Measurements from ENCODE around the gene SMURF1. TPM values are rescaled to one million over a fixed set of nuclear protein-coding genes. Genes with fewer than 3 reads are reported as not detected.

Gene SMURF1
- total RNA-seq, 4 donors from 2014 or later: 16.4 to 36.2 (median 24.6) TPM

- Histone ChIP-seq H3K4me3 (no peak overlapping the region), H3K9me3 (no peaks in the 10 kb centered on the region), H3K4me1 (no peaks in the 10 kb centered on the region), H3K36me3 (peaks cover 32 to 100% (median 46%) of the 10 kb centered on the region in 3 donors), H3K27ac (no peak overlapping the region), H3K27me3 (no peaks in the 10 kb centered on the region)
- 81 to 92% methylated on average over 6 to 8 of the region's 8 CpGs for WGBS, 2 donors
- TF ChIP-seq POLR2A (IDR thresholded peaks at IDR 0.05): no peak
- TF ChIP-seq, protein P1, sequence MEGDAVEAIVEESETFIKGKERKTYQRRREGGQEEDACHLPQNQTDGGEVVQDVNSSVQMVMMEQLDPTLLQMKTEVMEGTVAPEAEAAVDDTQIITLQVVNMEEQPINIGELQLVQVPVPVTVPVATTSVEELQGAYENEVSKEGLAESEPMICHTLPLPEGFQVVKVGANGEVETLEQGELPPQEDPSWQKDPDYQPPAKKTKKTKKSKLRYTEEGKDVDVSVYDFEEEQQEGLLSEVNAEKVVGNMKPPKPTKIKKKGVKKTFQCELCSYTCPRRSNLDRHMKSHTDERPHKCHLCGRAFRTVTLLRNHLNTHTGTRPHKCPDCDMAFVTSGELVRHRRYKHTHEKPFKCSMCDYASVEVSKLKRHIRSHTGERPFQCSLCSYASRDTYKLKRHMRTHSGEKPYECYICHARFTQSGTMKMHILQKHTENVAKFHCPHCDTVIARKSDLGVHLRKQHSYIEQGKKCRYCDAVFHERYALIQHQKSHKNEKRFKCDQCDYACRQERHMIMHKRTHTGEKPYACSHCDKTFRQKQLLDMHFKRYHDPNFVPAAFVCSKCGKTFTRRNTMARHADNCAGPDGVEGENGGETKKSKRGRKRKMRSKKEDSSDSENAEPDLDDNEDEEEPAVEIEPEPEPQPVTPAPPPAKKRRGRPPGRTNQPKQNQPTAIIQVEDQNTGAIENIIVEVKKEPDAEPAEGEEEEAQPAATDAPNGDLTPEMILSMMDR (IDR thresholded peaks at IDR 0.05): no peak
- intact Hi-C loops (cut with DNase I): no loop called here
- DNase-seq: no peak
Measured at GRCh38 chr7:99004216-99004615, 139.7 kb downstream of the SMURF1 start.

DNA sequence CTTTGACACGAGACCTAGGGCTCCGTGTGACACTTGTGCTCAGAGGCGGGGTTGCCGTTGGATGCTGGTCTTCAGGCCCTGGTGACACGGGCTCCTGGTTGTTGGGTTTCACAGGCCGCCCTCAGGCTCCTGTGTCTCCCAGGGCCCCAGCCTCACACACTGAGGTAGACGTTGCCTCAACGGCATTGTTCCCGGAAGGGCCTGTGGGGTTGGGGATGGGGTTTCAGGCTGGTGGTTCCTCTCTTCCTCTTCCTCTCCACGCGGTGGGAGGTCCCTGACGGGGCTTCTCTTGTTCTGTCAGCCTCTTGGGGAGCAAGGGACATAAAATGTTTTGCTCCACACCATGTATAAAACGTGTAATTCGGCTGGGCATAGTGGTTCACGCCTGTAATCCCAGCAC lies 140.5 kb downstream of the SMURF1 start:
- no peak for DNase-seq
- Histone ChIP-seq H3K36me3 (peaks cover 24 to 100% (median 38%) of the 10 kb centered on the region in 3 donors), H3K4me3 (no peak overlapping the region), H3K27me3 (no peaks in the 10 kb centered on the region), H3K27ac (no peak overlapping the region), H3K9me3 (no peaks in the 10 kb centered on the region), H3K4me1 (no peaks in the 10 kb centered on the region)
- TF ChIP-seq POLR2A (IDR thresholded peaks at IDR 0.05): no peak
- TF ChIP-seq, protein P1 (IDR thresholded peaks at IDR 0.05): no peak
- WGBS, 2 donors: 93 to 100% methylated on average over 3 to 8 of the region's 15 CpGs
- intact Hi-C loops (cut with DNase I): no loop called here

DNA sequence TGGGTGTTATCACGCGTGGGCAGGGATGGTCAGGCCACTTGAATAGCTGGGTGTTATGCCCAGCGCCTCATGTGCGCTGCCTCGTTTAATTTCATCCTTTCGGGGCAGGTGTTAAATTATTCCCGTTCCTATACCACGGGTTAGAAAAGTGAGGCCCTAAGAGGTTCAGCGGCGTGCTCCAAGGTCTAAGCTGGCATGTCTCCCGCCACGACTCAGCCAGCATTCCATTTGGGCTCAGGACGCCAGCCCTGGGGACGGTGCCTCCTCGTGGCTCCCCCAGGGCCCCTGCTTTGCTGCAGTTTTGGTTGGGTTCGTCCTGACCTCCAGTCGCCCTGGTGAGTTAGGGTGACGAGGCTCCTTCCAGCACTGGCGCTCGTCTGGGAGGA lies 141.1 kb downstream of the SMURF1 start:
- Histone ChIP-seq H3K27ac (no peak overlapping the region), H3K9me3 (no peaks in the 10 kb centered on the region), H3K36me3 (peaks cover 18 to 100% (median 32%) of the 10 kb centered on the region in 3 donors), H3K27me3 (no peaks in the 10 kb centered on the region), H3K4me1 (no peaks in the 10 kb centered on the region), H3K4me3 (no peak overlapping the region)
- WGBS, 2 donors: 88 to 89% methylated on average over 20 of the region's 20 CpGs
- DNase-seq: no peak
- no peak for TF ChIP-seq POLR2A (IDR thresholded peaks at IDR 0.05)
- TF ChIP-seq, protein P1 (IDR thresholded peaks at IDR 0.05): no peak
- intact Hi-C loops (cut with DNase I): no loop called here

DNA sequence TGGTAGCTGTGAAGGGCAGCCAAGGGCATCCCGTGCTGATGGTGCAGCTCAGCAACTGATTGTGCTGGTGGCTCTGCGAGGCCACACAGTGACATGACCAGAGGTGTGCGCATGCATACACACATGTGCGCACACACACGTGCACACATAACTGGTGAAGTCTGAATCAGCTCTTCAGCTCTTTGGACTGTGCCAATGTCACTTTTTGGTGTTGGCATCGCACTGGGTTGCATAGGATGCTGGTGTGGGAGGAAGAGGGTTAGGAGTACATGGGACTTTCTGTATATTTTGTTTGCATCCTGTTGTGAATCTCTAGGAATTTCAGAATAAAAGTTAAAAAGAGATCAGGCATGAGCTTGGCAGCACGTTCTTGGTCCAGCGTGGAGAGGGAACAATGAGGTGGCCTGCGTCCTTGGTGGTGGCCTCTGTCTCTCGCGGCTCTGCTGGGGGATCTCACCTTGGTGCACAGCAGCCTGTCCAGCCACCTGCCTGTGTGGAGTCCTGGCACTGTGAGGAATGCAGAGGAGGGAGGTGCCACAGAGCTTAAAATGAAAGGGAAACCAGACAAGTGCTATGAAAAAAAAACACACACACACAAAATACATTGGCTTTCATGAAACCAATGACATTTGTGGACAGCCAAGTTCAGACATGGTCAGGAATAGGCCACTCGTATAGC lies 141.6 kb downstream of the SMURF1 start:
- DNase-seq: no peak
- Histone ChIP-seq H3K4me3 (no peak overlapping the region), H3K9me3 (no peaks in the 10 kb centered on the region), H3K27me3 (no peaks in the 10 kb centered on the region), H3K4me1 (no peaks in the 10 kb centered on the region), H3K27ac (no peak overlapping the region), H3K36me3 (peaks cover 18 to 100% (median 32%) of the 10 kb centered on the region in 3 donors)
- TF ChIP-seq, protein P1 (IDR thresholded peaks at IDR 0.05): no peak
- TF ChIP-seq POLR2A (IDR thresholded peaks at IDR 0.05): no peak
- intact Hi-C loops (cut with DNase I): no loop called here
- 84 to 90% methylated on average over 11 to 12 of the region's 12 CpGs for WGBS, 2 donors

GRCh38 chr7:99001482-99002147 lies 142.3 kb downstream of the SMURF1 start:
- H3K36me3 ChIP-seq: peaks cover 16 to 100% (median 30%) of the 10 kb centered on the region in 3 donors
- no peak for DNase-seq
- WGBS, 2 donors: 83 to 85% methylated on average over 9 to 10 of the region's 10 CpGs

More at GRCh38 chr7:99001482-99002147, 142.3 kb downstream of the SMURF1 start:
- Histone ChIP-seq H3K9me3 (no peaks in the 10 kb centered on the region), H3K27ac (no peak overlapping the region), H3K4me1 (no peaks in the 10 kb centered on the region), H3K27me3 (no peaks in the 10 kb centered on the region), H3K4me3 (no peak overlapping the region)
- intact Hi-C loops (cut with DNase I): no loop called here
- TF ChIP-seq, protein P1 (IDR thresholded peaks at IDR 0.05): no peak
- no peak for TF ChIP-seq POLR2A (IDR thresholded peaks at IDR 0.05)

Measured in esophagus squamous epithelium (tissue), 5 donors.